Coronary artery (tissue), 2 donors: ENCODE measurements around the gene PIAS4.

Source experiments
- DNase-seq: peaks from one replicate; pipeline ENCODE4 v3.0.0-alpha.2; 2017; ENCODE audit warnings: low spot score
- H3K27ac ChIP-seq, 2 donors: fragments of 200-600 bp; sonication (generic); one replicate each; pipeline ENCODE4 v1.5.1; 2016 to 2019
- H3K4me3 ChIP-seq: fragments of 200-600 bp; sonication (generic); 2 replicates; pipeline ENCODE4 v1.5.1; 2016; ENCODE audit warnings: mild to moderate bottlenecking, moderate library complexity
- TF ChIP-seq, protein P1 (sequence below): fragments of 200-600 bp; sonication (generic); IDR thresholded peaks from one replicate; pipeline ENCODE4 v1.5.1; 2019; ENCODE audit warnings: antibody characterized with exemption

The PIAS4 gene

DNA sequence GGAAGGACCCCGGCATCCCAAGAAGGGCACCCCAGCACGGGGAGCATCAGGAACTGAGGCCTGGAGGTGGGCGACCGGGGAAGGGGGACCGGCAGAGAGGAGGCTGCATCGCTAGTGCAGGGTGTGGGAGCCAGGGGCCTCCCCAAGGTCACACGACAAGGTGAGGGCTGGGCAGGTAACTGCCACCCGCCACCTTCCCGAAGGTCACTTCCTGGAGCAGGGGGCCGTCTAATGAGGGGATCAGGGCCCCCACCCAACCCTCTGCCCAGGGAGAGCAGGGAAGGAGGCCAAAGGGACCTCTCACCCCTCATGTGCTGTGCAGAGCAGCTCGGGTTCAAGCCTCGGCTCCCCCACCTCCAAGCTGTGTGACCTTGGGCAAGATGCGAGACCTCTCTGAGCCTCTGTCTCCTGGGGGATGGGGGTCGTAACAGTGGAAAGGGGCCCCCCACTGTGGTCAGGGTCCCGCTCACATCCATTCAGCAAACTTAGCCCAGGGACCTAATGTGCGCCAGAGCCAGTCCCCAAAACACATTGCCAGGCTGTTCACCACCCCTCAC is 53.2 kb downstream of the PIAS4 start:
- TF ChIP-seq, protein P1, sequence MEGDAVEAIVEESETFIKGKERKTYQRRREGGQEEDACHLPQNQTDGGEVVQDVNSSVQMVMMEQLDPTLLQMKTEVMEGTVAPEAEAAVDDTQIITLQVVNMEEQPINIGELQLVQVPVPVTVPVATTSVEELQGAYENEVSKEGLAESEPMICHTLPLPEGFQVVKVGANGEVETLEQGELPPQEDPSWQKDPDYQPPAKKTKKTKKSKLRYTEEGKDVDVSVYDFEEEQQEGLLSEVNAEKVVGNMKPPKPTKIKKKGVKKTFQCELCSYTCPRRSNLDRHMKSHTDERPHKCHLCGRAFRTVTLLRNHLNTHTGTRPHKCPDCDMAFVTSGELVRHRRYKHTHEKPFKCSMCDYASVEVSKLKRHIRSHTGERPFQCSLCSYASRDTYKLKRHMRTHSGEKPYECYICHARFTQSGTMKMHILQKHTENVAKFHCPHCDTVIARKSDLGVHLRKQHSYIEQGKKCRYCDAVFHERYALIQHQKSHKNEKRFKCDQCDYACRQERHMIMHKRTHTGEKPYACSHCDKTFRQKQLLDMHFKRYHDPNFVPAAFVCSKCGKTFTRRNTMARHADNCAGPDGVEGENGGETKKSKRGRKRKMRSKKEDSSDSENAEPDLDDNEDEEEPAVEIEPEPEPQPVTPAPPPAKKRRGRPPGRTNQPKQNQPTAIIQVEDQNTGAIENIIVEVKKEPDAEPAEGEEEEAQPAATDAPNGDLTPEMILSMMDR, result no peak
- Histone ChIP-seq H3K27ac (peak overlapping the region; percentile 95 to 99), H3K4me3 (peak overlapping the region; percentile 100)
- no peak for DNase-seq

DNA sequence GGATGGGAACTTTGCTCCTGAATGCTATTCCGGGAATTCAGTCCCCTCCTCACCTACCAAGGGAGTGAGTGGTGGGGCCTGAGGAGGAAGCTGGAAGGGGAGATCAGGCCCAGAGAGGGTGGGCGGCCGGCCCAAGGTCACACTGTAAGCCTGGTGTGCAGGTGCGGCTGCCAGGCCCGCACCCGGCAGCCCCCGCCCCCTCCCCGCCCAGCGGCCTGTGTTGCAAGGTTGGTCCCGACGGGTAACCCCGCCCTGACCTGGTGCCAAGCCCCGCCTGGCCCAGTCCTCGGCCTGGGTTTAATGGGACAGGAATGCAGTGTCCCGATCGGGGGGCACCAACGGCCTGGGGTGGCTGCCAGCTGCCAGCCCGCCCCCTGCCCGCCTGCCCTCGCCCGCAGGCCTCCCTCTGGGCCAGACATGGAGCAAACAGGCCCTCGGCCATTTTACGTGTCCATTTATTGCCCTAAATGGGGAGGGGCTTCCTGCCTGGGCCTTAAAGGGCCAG is 53.7 kb downstream of the PIAS4 start:
- TF ChIP-seq, protein P1, result no peak
- Histone ChIP-seq H3K4me3 (peak overlapping the region; percentile 100), H3K27ac (peak overlapping the region; percentile 95 to 99)
- peak; percentile 92 for DNase-seq

DNA sequence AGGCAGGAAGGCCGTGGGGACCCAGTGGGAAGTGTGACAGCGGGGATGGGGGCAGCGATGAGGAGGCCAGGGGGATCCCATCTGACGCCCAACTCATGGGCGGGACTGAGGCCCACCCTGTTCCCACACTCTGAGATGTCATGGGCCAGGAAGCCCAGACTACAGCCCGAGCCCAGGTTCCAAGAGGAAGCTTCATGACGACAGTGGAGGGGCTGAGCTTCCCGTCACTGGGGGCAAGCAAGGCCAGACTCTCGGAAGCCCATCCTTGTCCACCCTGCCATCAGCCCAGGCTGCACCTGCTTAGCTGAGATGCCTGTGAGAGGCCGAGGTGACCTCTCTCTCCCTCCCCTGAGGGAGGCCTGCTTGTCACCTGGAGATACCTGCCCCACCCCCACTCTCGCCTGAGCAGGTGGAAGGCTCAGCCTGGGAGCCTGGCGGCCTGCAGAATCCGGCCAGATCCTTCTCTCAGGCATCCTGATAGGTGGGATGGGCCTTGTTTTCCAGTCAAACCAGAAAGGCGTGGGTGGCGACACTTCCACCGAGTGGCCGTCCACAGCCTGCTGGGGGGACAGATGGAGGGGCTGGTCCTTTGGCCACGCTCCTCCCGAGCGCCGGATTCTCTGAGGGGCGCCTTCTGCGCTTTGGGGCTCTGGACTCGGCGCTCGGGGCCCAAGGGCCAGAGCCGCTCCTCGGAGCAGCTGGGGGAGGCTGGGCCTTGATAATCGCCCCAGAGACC is 54.3 kb downstream of the PIAS4 start:
- peak; percentile 75 for DNase-seq
- Histone ChIP-seq H3K4me3 (peak overlapping the region; percentile 100), H3K27ac (peak overlapping the region; percentile 95 to 99)
- TF ChIP-seq, protein P1, result no peak

DNA sequence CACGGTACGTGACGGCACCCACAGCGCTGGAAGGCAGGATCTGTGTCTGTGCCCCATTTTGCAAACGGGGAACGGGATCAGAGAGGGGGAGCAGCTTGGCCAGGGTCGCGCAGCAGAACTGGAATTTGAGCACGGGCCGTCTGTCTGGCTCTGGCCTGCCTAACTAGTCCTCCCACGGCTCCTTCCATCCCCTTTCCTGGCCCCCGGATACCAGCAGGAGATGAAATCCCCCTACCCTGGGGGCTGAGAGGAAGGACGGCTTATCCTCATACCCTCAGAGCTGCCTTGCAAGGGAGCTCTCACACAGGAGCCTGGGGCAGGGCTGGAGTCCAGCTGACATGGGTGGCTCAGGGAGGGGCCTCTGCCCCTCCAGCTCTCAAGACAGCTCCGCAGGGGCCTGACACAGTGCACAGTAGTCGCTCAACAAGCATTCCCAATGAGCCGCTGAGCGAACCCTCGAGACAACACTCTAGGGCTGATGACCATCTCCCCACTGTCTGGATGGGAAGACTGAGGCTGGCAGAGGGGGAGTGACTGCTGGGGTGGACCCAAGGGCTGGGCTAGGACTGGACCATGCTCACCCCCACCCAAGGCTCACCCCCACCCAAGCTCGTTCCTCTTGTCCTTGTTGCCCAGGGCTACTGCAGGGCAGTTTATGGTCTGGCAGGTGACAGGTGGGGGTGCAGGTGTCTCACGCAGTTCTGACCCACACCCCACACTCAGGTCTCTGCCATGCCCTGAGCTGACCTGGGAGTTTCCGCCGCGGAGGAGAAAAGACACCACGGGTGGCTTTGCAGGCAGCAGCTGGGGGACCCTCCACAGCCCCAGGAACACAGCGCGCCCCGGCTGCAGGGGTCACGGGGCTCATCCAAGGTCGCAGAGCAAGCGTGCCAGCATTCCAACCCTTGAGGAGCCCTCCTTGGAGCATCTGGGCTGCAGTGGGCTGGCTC is 55.2 kb downstream of the PIAS4 start:
- Histone ChIP-seq H3K27ac (peak overlapping the region; percentile 95 to 99), H3K4me3 (peak overlapping the region; percentile 100)
- DNase-seq, result peak; percentile 72

DNA sequence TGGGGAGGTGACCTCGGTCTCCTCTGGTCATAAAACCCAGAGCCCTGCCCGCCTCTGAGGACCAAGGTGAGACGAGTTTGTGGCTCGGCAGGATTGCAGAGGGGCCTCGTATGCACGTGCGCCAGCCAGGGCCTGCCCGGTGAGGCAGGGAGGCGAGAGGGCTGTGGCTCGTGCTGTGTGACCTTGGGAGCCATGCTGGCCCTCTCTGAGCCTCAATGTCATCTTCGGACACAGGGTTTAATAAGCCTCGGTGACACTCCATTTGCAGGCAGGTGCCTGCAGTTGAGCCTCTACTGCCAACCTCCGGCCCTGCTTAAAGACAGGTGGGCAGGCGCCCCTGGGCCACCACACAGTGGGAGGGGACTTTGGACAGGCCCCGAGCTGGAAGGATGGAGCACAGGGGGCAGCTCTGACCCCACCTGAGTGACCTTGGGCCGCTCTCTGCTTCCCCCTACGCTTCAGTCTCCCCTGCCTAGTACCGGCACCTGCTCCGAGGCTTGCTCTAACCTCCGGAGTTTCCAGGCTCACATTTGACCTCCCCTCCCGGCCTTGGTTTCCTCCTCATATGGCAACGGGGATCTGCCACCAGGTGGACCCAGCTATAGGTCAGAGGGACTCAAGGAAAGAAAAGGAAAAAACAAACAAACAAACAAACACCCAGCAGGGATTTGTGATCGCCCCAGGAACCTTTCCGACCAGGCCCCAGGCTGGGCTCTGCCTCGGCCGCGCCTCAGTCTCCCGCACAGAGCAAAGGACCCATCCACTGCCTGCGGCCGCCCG is 56.0 kb downstream of the PIAS4 start:
- TF ChIP-seq, protein P1, result no peak
- DNase-seq, result no peak
- Histone ChIP-seq H3K27ac (peak overlapping the region; percentile 95 to 99), H3K4me3 (peak overlapping the region; percentile 100)

More for the DNA sequence above, 55.2 kb downstream of the PIAS4 start:
- TF ChIP-seq, protein P1, result no peak

DNA sequence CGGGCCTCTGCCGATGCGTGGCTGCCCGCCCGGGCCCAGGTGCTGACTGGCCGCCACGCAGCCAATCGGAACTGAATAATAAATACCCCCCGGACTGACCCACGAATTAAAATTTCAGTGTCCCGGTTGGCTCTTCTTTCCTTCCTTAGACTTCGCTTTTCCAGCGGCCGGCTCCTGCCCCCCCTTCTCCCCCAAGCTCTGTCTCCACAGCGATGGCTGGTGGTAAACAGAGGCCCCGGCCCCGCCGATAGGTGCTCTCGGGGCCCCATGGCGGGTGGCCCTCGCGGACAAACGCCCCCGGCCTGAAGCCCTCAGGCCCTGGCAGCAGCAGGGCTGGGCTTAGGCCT is 56.6 kb downstream of the PIAS4 start:
- TF ChIP-seq, protein P1, result no peak
- Histone ChIP-seq H3K4me3 (peak overlapping the region; percentile 100), H3K27ac (peak overlapping the region; percentile 95 to 99)
- DNase-seq, result no peak
